Kidney capillary endothelial cell (primary cell): Measurements from ENCODE around the gene POMGNT2.

Experiments used
- DNase-seq: peaks from one replicate; pipeline ENCODE4 v3.0.0-alpha.2; 2018; ENCODE audit warnings: low spot score

Gene POMGNT2

DNA sequence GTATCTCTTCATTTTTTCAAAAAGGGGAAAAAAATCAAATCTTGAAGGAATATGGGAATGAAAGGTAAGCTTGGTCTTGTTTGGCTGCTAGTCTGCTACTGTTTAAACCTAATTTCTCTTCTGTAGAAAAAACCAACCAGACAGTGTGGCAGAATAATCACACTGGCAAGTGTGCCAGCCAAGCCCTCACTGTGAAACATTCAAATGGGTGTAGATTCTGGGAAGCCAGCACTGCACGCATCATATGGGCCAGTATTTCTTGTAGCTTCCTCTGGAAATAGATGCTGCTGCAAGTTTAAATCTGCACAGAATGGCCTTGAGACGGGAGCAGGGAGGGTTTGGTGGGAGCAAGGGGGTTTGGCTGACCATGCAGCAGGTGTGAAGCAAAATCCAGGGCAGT, 62.1 kb downstream of the POMGNT2 start:
- DNase-seq: no peak

DNA sequence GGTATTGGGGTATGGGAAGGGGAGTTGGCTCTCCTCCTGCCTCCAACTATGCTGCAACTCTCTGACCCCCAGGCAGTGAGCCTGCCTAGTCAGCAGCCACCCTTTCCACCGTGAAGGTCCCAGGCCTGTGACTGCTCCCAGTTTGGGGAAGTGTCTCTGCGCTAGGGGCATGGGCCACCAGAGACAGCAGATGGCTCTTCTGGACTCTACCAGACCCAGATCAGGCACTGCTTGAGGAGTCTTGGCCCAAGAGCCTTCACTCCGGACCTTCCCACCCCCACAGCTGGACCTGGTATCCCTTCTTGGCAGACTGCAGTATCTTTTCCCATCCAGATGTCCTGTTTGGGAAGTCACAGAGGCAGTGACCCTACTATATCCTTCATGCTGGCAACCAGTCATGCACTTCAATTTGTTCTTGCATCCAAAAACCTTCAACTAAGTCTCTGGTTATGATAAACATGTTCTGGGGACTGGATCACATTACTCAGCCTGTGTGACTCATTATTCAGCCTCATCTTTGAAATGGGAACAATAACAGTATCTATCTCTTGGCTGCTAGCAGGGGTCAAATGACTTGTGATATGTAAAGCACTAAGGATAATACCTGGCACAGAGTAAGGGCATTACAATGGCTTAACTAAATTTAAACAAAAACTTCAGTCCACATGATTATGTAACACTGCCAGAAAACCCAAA, 62.7 kb downstream of the POMGNT2 start:
- no peak for DNase-seq

DNA sequence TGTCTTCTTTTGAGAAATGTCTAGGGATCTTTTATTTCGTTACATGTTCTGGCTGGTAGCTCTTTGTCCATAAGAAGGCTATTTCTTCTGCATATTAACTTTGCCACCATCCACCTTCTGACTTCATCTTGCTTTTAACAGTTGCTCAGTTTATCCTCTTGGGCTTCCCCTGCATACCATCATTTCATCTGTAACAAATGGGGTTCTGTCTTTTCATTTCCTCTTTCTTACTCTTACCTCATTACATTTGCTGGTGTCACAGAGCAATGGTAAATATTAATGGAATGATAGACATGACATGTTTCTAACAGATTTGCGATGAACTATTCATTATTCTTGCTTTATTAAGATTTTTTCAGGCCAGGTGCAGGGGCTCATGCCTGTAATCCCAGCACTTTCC, 64.4 kb downstream of the POMGNT2 start:
- no peak for DNase-seq

DNA sequence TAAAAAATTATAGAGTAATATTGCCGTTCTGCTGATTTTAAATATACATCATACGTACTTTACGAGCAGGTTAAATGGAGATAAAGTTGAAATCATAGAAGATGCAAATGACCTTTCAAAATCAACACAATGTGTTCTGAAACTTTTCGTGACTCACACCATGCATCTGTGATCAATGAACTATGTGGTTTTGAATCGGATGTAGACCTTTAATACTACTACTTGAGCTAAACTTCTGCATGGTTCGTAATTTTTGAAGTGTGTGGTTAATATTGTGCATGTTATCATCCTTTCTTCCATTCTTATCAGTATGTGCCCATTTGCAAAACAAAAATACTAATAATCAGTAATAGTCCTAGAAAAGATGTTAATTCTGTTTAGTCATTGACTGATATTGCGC, 67.9 kb downstream of the POMGNT2 start:
- no peak for DNase-seq

DNA sequence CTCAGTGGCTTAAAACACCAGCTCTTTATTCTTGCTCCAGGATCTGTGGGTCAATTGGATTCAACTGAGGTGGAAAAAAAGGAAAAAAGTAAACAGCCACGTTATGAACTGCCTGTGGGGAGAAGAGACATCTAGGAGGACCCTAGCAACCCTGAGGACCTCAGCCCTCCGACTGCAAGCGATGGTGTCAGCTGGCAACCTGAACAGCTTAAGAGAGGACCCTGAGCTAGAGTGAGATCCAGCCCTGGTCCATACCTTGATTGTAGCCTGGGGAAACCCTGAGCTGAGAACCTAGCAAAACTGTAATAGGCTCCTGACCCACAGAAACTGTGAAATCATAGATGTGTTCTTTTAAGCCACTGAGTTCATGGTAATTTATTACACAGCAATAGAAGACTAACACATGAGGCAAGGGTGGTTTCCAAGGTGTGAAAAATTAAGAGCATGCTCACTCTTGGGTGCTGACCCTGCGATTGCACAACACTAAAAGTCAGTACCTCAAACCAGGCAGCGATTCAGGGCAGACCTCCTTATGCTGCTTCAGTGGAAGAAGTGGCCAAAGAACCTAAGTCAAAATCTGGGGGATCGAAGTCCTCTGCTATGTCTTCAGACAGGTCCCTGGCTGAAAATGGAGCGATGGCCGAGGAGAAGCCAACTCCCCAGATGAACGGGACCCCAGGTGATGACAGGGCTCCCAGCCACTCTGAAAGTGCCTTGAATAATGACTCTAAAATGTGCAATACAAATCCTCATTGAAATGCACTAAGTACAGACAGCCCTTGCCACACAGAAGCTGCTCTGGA, 69.1 kb downstream of the POMGNT2 start:
- no peak for DNase-seq

DNA sequence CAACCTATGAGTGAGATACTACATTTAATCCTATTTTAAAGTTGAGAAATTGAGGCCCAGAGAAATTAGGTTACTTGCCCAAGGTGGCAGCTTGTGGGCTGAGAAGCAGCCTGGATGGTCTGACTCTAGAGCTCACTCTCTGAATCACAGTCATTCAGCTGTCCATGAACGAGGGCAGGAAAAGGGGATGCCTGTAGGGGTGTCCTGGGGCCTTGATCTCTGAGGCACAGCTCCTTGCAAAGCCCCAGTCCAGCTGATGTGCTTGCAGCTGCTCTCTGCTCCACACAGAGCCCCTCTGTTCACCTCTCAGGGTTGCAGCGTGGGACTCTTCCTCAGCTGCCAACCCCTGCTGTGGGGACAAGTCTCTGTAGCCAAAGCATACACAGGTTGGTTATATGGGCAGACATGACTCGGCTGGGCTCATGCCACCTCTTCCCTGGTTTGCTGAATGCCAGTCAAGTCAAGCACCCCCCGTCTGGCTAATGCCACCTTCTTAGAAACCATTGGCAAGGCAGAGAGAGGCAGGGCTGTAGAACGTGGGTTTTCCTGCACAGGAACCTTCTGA, 70.0 kb downstream of the POMGNT2 start:
- no peak for DNase-seq

DNA sequence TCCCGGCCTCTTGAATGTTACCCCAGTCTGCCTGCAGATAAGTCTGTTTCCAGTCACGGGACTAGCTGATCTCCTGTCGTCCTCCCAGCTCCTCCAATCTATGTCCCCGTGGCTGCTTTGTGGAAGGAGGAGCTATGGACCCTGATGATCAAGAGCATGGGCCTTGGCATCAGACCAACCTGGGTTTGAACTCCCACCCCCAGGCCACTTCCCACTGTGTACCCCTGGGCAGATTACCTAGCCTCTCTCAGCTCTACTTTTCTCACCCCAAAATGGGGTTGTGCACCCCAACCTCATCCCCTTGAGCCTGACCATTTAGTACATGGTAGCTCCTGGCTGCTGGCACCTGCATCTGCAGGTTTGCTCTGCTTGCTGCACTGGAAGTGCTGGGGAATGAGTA, 71.0 kb downstream of the POMGNT2 start:
- DNase-seq: no peak

DNA sequence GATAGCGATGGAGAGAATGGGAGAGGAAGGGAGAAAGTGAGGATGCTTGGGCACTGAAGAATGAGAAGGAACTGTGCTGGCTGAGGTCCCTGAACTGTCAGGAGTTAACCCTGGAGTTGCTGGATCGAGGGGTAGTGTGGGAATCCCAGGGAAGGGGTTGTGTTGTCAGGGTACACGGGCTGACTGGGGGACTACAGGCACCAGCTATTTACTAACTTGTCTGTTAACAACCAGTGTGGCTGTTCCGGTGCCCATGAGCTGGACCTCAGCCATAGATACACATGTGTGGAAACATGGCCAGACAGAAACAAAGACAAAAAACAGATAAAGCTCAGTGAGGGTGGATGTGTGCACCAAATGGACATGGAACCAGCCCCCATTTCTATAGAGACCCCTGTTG, 71.7 kb downstream of the POMGNT2 start:
- DNase-seq: no peak

DNA sequence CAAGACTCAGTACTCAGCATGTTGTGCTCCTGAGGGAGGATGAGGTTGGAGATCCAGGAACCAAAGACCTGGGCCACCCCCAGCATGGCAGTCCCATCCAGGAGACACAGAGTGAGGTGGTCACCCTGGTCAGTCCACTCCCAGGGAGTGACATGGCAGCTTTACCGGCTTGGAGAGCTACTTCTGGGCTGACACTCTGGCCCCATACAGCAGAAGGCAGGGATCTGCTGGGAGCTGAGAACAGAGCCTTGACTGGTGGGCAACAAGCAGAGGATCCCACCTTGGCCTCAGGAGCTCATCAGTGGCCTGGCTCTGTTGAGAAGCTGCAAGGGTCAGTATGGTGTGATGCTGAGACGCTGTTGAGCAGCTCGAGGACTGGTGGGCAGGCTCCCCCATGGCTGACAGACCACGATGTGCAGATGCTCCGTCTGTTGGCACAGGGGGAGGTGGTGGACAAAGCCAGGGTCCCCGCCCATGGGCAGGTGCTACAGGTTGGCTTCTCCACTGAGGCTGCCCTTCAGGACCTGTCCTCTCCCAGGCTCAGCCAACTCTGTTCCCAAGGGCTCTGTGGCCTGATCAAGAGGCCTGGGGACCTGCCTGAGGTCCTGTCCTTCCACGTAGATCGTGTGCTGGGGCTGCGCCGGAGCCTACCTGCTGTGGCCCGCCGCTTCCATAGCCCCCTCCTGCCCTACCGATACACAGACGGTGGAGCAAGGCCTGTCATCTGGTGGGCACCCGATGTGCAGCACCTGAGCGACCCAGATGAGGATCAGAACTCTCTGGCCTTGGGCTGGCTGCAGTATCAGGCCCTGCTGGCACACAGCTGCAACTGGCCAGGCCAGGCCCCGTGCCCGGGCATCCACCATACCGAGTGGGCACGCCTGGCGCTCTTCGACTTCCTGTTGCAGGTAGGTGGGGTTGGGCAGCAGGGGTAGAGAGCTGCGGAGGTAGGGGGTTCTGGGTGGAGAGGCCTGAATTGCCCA, 72.9 kb downstream of the POMGNT2 start:
- no peak for DNase-seq

DNA sequence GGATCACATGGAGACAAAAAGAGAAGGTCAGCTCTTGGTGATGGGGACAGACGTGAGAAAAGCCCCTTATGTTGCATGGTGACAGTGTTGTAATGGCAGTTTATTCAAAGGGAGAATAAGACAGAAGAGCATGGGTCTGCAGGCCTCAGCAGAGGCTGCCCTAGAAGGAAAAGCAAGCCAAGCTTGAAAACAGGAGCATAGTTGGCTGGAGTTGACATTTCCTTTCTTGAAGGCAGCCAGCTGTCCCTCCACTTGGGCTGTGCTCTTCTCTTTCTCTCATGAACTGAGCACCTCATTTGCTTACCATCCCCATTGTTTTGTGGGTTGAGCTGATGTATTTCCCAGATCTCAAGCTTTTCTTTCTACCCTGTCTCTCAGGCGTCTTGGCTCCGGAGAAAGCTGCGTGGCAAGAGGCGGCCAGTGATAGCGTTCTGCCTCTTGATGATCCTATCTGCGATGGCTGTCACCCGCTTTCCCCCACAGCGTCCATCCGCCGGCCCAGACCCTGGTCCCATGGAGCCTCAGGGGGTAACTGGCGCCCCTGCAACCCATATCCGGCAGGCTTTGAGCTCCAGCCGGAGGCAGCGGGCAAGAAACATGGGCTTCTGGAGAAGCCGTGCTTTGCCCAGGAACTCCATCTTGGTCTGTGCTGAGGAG, 73.9 kb downstream of the POMGNT2 start:
- no peak for DNase-seq

DNA sequence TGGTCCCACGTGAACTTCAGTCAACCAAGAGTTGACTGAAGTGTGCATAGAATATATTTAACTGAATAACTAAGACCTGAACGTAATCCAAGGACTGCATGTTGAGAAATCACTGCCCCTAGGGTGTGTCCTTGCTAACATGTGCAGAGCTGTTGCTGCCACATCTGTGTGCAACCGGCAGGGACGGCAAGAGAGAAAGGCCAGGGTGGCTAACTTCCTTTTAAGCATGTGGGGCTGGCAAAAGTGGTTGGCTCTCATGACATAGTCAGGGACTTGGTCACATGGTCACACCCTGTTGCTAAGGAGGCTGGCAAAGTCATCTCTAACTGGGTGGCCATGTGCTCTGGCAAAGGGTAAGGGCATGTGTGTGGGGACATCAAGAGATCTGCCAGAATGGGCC, 74.4 kb downstream of the POMGNT2 start:
- DNase-seq: no peak

DNA sequence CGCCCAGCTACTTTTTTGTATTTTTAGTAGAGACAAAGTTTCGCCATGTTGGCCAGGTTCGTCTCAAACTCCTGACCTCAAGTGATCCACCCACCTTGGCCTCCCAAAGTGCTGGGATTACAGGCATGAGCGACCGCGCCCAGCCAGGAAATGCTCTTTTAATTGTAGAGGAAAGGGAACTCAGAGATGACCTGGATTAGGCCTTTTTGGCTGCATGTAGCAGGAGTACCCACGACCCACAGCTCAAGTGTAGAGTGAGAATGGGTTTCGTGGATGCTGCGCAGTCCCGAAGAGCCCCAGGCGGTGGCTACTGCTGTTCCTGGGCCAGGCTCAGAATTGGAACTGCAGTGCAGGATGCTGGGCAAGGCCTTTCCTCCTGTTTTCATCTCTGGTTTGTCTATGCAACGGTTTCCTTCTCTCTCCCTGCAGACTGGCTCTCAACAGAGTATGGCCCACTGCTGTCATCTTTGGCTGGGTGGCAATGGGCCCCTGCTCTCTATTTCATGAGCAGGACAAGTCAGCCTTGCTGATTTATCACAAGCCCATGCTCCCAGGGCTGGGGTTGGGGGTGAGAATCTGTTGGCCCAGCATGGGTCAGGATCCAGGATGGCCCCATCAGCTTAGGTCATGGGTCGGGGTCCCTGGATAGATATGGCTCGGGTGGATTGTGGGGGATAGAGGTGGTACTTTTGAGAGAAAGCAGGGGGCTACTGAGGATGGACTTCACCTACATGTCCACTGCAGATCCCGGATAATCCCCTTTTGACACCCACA, 75.5 kb downstream of the POMGNT2 start:
- no peak for DNase-seq
